AG04449 (cell line): Measurements from ENCODE around the gene REPIN1.

Experiments
- CTCF ChIA-PET: fragments of 350-600 bp; formaldehyde crosslinking; extraction: SDS; loops from one replicate; lab custom pipeline; 2021; ENCODE audit warnings: antibody characterized with exemption; lab: Yijun Ruan, JAX
- POLR2A ChIA-PET: fragments of 400-600, 350-600 bp; formaldehyde crosslinking; extraction: SDS; loops from one replicate; lab custom pipeline; 2020; ENCODE audit warnings: antibody characterized with exemption, inconsistent platforms; lab: Yijun Ruan, JAX
- DNase-seq: peaks from one replicate; pipeline ENCODE4 v3.0.0-alpha.2; 2010; ENCODE audit warnings: low read depth, low spot score
- H3K4me3 ChIP-seq: 2 replicates; pipeline ENCODE4 v1.5.1; 2011; ENCODE audit warnings: low read depth, mild to moderate bottlenecking, control low read depth, low read length
- TF ChIP-seq, protein P1 (sequence below): IDR thresholded peaks from one replicate; pipeline ENCODE4 v1.5.1; 2011; ENCODE audit warnings: mild to moderate bottlenecking, moderate library complexity, low read length, control low read depth, inconsistent platforms; ENCODE audit not compliant: insufficient read depth; ENCODE audit errors: missing control alignments

Gene REPIN1

GRCh38 chr7:150374472-150374871 lies 5.8 kb downstream of the REPIN1 start:
- no peak overlapping the region for H3K4me3 ChIP-seq
- TF ChIP-seq, protein P1, sequence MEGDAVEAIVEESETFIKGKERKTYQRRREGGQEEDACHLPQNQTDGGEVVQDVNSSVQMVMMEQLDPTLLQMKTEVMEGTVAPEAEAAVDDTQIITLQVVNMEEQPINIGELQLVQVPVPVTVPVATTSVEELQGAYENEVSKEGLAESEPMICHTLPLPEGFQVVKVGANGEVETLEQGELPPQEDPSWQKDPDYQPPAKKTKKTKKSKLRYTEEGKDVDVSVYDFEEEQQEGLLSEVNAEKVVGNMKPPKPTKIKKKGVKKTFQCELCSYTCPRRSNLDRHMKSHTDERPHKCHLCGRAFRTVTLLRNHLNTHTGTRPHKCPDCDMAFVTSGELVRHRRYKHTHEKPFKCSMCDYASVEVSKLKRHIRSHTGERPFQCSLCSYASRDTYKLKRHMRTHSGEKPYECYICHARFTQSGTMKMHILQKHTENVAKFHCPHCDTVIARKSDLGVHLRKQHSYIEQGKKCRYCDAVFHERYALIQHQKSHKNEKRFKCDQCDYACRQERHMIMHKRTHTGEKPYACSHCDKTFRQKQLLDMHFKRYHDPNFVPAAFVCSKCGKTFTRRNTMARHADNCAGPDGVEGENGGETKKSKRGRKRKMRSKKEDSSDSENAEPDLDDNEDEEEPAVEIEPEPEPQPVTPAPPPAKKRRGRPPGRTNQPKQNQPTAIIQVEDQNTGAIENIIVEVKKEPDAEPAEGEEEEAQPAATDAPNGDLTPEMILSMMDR: no peak
- no peak for DNase-seq
- POLR2A ChIA-PET: no interaction called here
- CTCF ChIA-PET: interaction anchor here (1.1 to 1.2 kb wide), 2 partner anchors 32 to 75 kb away, joined by 3 to 5 read pairs; no protein-coding TSS in a partner anchor

DNA sequence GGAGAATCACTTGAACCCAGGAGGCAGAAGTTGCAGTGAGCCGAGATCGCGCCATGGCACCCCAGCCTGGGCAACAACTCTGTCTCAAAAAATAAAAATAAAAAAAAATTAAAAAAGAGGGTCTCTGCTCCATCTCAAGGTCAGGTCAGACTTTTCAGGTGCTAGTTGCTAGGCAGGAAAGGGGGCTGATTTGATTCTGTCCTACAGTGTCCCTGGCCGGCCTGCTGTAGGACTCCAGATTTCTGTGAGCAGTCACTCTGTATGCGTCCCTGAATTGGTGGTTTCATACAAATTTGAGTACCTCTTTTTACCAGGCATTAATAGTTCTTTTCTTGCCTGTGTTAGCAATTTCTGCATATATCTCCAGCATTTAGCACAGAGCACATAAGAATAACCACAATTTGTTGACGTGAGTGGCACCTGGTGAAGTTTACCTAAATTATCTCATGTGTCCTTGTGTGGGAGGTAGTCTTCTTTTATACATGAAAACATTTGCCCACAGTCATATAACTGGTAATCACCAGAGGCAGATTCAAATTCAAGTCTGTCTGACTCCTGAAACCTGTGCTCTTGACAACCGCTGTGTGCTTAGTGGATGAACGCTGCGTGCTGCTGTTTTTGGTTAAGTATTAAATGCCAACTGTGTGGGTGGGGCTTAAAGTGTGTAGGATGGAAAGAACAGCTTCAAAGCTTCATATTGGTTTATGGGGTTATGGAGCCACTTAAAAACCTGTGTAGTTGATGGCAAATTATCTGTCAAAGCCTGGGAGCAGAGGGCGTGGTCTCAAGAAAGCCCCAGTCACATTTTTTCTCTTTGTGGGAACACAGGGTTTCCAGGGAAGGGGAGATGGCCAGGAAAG lies 7.3 kb downstream of the REPIN1 start:
- H3K4me3 ChIP-seq: no peak overlapping the region
- POLR2A ChIA-PET: no interaction called here
- DNase-seq: no peak
- TF ChIP-seq, protein P1: no peak
- CTCF ChIA-PET: no interaction called here

- TF ChIP-seq, protein P1: no peak
- no peak for DNase-seq
- H3K4me3 ChIP-seq: no peak overlapping the region
- POLR2A ChIA-PET: no interaction called here
- CTCF ChIA-PET: interaction anchor here (1.9 kb wide), 1 partner anchor 10 kb away, joined by 10 read pairs; no protein-coding TSS in a partner anchor
These were observed 7.9 kb downstream of the REPIN1 start for GRCh38 chr7:150376560-150376959.

- DNase-seq: no peak
- TF ChIP-seq, protein P1: no peak
- POLR2A ChIA-PET: no interaction called here
- CTCF ChIA-PET: interaction anchor here (1.1 to 1.9 kb wide), 5 partner anchors 8 to 29 kb away, joined by 3 to 15 read pairs (median 3); partner anchors contain the start of gene REPIN1
- H3K4me3 ChIP-seq: no peak overlapping the region
These were observed 8.6 kb downstream of the REPIN1 start for GRCh38 chr7:150377196-150377595.

GRCh38 chr7:150377635-150378034 lies 9.0 kb downstream of the REPIN1 start:
- no peak overlapping the region for H3K4me3 ChIP-seq
- no peak for DNase-seq
- TF ChIP-seq, protein P1: no peak
- ChIA-PET POLR2A (interaction anchor here (1.5 kb wide), 1 partner anchor 9 kb away, joined by 12 read pairs; the partner anchor contains the start of gene REPIN1), CTCF (interaction anchor here (1.0 to 1.9 kb wide), 6 partner anchors 9 to 29 kb away, joined by 3 to 15 read pairs (median 4); partner anchors contain the start of gene REPIN1)

DNA sequence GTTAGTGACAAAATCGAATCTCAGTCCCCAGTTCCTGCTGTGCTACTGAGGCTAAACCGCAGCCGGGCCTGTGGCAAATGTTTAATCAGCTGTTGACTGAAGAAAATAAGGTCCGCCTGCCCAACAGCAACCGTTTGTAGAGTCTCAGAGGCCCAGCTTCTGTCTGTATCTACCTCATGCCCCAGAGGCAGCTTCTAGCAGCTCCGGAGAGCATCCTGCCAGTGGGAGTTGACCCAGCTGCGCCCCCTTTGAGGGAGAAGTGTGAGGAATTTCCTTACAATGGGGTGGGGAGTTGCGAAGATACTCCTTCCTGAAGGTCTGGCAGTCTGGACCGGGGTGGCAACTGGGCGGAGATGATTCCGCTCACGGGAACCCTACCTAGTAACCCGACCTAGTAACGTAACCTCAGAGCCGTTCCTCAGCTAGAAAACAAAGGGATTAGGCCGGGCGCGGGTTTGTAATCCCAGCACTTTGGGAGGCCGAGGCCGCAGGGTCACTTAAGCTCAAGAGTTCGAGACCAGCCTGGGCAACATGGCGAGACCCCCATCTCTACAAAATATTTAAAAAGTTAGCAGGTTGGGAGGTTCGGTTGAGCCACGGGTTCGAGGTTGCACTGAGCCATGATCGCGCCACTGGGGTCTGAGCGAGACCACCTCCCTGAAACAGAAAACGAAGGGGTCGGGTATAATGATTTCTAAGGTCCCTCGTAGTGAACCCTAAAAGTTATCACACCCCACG lies 9.7 kb downstream of the REPIN1 start:
- ChIA-PET POLR2A (interaction anchor here (1.5 kb wide), 1 partner anchor 9 kb away, joined by 12 read pairs; the partner anchor contains the start of gene REPIN1), CTCF (interaction anchor here (1.0 to 1.9 kb wide), 7 partner anchors 8 to 28 kb away, joined by 3 to 15 read pairs (median 3); partner anchors contain the start of gene REPIN1)
- no peak for DNase-seq
- H3K4me3 ChIP-seq: peak overlapping the region; percentile 74
- TF ChIP-seq, protein P1: peak; percentile 46
